Sciatic nerve (tissue), 2 donors: ENCODE measurements around the gene MEG3. TPM values are rescaled to one million over a fixed set of nuclear protein-coding genes. Genes with fewer than 3 reads are reported as not detected.

Experiments used
- ATAC-seq: fragments of 200-7000 bp; cut with Tn5 transposase; one replicate; pipeline ENCODE4 v1.9.1; 2020; ENCODE audit warnings: mild to moderate bottlenecking, moderate library complexity
- DNase-seq: peaks from one replicate; pipeline ENCODE4 v3.0.0-alpha.2; 2020; ENCODE audit warnings: low spot score
- intact Hi-C: fragments of 100-400 bp; cut with DNase I; formaldehyde crosslinking; loops from one replicate; pipeline ENCODE4 v1.14.2; 2022
- total RNA-seq: library from RNA; stranded (reverse); fragmentation: NEBNext Ultra II Directional; extraction: Animal tissue kit (Norgen Biotek cat#: 25700); gene quantifications from one replicate; pipeline ENCODE4 v1.2.1, GENCODE V29; 2021
- donor health status: DM: no; HTN: no; CAD: no.
- donor health status: DM: no; HTN: no; CAD: no.

The MEG3 gene
- total RNA-seq = 154 TPM

GRCh38 chr14:100825713-100826331, at the start of gene MEG3:
MEG3 (plus strand) TSS chr14:100826118.
- DNase-seq (peak; percentile 81), ATAC-seq (peak; percentile 86)
- intact Hi-C loops = no loop called here

GRCh38 chr14:100776681-100777365, 49.1 kb upstream of the MEG3 start:
- intact Hi-C loops = no loop called here
- DNase-seq (no peak), ATAC-seq (no peak)

- DNase-seq = no peak
Measured at GRCh38 chr14:100777366-100777817, 48.5 kb upstream of the MEG3 start.

GRCh38 chr14:100777818-100778525, 47.9 kb upstream of the MEG3 start:
- DNase-seq (no peak), ATAC-seq (no peak)
- intact Hi-C loops = no loop called here

More at GRCh38 chr14:100777366-100777817, 48.5 kb upstream of the MEG3 start:
- ATAC-seq = no peak
- intact Hi-C loops = no loop called here

GRCh38 chr14:100778526-100778882, 47.4 kb upstream of the MEG3 start:
- intact Hi-C loops = no loop called here
- ATAC-seq = no peak
- DNase-seq = no peak

DNA sequence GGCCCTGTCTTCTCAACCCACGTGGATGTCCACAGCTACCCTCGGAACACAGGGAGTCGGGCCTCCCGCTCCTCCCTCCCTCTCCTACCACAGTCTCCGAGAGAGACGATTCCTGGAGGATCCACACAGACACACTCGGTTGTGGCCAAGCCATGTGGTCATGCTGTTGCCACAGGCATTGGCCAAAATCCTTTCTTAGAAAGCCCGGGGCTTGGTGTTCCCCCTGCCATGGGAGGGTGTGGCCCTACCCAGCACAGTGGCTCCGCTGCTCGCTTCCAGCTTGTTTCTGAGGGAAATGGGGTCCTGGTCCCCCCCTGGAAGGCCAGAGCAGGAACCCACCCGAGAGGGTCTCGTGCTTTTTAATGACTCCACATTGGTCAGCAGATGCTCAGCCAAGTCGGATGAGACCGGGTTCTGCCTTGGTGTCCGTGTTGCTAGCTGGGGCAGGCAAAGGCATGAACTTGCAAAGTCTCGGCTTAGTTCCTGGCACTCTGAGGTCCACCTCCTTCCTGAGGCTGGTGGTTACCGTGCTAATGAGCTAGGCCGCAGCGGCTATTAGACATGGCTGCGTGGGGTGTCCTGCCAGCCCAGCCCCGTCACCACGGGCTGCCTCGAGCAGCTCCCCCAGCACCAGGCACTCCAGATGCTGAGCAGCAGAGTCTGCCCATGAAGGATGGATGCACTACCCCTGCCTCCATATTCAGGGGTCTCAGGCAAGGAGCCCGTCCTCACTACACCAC, 46.8 kb upstream of the MEG3 start:
- ATAC-seq (peak; percentile 24), DNase-seq (no peak)
- intact Hi-C loops = no loop called here

GRCh38 chr14:100779691-100780080, 46.2 kb upstream of the MEG3 start:
- ATAC-seq (no peak), DNase-seq (no peak)
- intact Hi-C loops = no loop called here

DNA sequence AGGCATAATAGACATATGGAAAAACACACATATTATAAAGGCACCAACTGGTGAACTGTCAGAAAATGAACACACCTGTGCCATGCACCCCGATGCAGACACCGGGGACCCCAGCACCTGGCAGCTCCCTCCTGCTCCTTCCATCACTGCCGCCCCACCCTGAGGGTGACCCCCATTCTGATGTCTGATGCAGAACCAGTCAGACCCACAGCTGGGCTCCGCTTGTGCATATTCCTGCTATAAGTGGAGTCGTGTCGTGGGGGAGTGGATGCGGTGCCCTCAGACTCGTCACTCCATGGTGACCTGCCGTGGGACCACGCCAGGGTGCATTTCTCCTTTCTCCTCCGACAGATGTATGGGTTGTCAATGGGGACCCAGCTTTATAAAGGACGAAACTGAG, 45.7 kb upstream of the MEG3 start:
- intact Hi-C loops = no loop called here
- DNase-seq (no peak), ATAC-seq (no peak)

DNA sequence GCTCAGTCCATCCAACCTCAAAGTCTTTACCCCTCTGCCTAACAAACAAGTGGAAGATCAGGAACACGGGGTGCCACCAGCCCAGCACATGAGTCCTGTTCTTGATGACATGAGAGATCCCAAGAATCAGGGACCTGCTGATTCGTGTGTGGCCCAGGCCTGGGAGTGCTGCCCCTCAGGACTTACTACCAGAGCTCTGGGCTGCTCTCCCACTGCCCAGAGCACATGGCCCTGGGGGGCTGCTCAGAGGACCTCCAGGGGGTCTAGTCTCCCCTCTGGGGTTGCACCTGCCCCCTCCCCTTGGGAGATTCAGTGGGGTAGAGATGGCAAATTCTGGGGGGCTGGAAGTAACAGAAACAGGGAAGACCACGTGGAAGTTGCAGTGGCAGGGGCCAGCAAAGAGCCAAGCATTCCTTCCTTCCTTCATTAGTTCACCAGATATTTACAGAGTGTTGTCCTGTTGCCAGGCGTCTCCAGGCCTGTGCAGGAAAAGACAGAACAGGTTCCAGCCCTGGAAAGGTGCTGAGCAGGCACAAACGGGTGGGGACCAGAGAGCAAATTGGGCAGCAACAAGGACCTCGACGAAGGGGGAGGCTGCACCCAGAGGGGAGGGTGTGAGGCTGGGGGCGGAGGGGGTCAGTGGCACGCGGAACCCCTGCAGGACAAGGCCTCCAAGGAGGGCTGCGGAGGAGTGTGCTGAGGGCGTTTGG, 45.1 kb upstream of the MEG3 start:
- ATAC-seq (no peak), DNase-seq (peak; percentile 47)
- intact Hi-C loops = no loop called here

GRCh38 chr14:100781952-100782351, 44.0 kb upstream of the MEG3 start:
- peak; percentile 8 for DNase-seq
- intact Hi-C loops = no loop called here
- no peak for ATAC-seq

DNA sequence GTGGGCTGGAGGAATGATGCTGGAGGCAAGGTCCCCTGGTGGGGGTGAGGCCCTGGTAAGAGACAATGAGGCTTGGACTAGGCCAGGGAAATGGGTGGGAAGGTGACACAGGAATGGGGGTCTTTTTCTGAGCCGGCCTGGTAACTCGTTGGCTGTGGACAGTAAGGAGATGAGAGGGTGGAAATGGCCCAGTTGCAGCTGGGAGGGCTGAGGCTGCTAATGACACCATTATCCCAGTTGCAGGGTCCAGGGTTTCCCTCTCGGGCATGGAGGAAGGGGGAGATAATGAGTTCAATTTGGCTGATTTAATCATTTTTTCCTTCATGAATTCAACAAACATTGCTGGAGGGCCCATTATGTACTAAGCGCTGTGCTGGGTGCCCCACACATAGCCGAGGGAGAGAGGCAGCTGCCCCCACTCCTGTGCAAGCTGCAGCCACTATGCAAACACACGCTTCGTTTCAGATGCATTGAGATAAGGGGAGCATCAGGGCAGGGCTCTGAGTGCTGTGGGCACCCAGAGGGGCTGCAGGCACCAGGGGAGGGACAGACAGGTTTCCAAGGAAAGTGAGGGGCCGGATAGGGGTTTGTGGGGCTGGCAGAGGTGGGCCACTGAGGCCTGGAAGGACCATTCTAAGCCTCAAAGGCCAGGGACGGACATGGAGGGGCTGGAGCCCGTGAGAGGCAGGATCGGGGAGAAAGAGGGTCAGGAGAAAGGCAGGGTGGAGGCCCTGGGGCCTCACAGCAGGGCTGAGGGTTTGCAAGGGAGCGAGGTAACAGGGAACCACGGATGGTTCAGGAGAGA, 43.2 kb upstream of the MEG3 start:
- no peak for ATAC-seq
- intact Hi-C loops = no loop called here

DNA sequence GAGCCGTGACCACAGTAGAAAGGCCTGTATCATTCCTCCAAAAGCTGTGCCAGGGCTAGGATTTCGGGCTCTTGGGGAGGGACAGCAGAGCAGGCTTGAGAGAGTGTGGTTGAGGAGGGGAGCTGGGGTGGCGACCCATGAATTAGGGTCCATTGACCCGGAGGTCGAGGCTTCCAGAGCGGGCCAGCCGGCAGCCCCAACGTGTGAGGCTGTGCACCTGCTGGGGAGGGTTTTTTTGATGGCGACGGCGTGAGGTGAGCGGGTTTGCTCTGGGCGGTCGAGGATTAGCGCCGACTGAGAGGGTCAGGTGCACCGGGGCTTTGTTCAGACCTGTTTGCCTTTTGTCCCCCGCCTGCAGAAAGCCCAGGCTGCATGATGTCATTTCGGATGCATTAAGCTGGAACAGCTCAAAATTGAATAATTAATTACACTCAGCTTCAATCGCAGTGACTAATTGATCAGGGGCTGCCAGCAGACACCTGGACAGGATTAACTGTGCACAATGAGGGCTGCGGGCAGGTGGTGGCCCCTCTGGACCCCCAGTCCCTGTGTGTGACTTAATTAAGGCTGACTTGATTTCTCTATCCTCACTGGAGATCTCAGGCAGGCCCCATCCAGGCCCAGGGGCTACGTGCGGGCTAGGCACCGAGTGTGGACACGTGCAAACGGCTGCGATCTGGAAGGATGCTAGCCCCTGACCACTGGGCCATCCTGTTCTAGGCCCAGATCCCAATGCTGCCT, 42.1 kb upstream of the MEG3 start:
- no peak for ATAC-seq
- intact Hi-C loops = no loop called here
- peak; percentile 51 for DNase-seq

More for the DNA sequence above, 43.2 kb upstream of the MEG3 start:
- peak; percentile 12 for DNase-seq

GRCh38 chr14:100784523-100785337, 41.2 kb upstream of the MEG3 start:
- DNase-seq (peak; percentile 17), ATAC-seq (no peak)
- intact Hi-C loops = no loop called here

DNA sequence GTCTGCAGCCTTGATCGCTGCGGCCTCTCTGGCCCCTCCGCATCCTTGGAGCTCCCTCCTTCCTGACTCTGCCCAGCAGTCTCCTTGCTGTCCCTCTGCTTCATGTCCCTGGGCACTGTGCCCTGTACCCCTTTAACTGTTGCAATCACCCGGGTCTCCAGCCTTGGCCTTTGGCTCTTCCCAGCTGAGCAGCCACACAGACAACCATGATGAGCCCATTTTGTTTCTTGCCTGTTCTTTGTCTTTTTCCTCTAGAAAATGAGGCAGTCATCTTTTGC, 40.6 kb upstream of the MEG3 start:
- ATAC-seq (no peak), DNase-seq (peak; percentile 3)
- intact Hi-C loops = no loop called here

- ATAC-seq (no peak), DNase-seq (no peak)
- intact Hi-C loops = no loop called here
Measured at GRCh38 chr14:100785626-100786025, 40.3 kb upstream of the MEG3 start.

- DNase-seq (no peak), ATAC-seq (peak; percentile 38)
- intact Hi-C loops = no loop called here
Measured at GRCh38 chr14:100786131-100786530, 39.8 kb upstream of the MEG3 start.
